Osteocyte (in vitro differentiated cells): ENCODE data around the gene DRD2. TPM values are rescaled to one million over a fixed set of nuclear protein-coding genes. Genes with fewer than 3 reads are reported as not detected.
A peak's percentile ranks its signal among the peaks of the same experiment; 100 is the strongest.

ENCODE experiments used
- DNase-seq: peaks from one replicate; pipeline ENCODE4 v3.0.0; 2021; ENCODE audit warnings: mixed read lengths; ENCODE audit not compliant: unreplicated experiment; ENCODE audit errors: extremely low spot score
- H3K27ac Mint-ChIP-seq: one replicate; pipeline ENCODE4 v1.8.0; 2021; ENCODE audit warnings: mild to moderate bottlenecking, mixed read lengths; ENCODE audit not compliant: unreplicated experiment
- H3K27me3 Mint-ChIP-seq: one replicate; pipeline ENCODE4 v1.8.0; 2021; ENCODE audit warnings: mixed read lengths; ENCODE audit not compliant: unreplicated experiment
- H3K36me3 Mint-ChIP-seq: one replicate; pipeline ENCODE4 v1.8.0; 2021; ENCODE audit warnings: mixed read lengths; ENCODE audit not compliant: unreplicated experiment
- H3K4me1 Mint-ChIP-seq: one replicate; pipeline ENCODE4 v1.8.0; 2021; ENCODE audit warnings: mixed read lengths; ENCODE audit not compliant: unreplicated experiment
- H3K4me3 Mint-ChIP-seq: one replicate; pipeline ENCODE4 v1.8.0; 2021; ENCODE audit warnings: mild to moderate bottlenecking, moderate library complexity, mixed read lengths; ENCODE audit not compliant: unreplicated experiment
- H3K9me3 Mint-ChIP-seq: one replicate; pipeline ENCODE4 v1.8.0; 2021; ENCODE audit warnings: mixed read lengths; ENCODE audit not compliant: unreplicated experiment
- total RNA-seq: library from RNA; stranded (reverse); gene quantifications from 2 replicates; pipeline ENCODE4 v1.2.1, GENCODE V29; 2021
- TF ChIP-seq, protein P1 (sequence below): fragments of 200-600 bp; sonication (generic); IDR thresholded peaks from 2 replicates; pipeline ENCODE4 v1.5.0; 2021; ENCODE audit warnings: antibody characterized with exemption, mild to moderate bottlenecking, moderate library complexity

Gene DRD2
- total RNA-seq, 1 donor from 2014 or later: not detected

DNA sequence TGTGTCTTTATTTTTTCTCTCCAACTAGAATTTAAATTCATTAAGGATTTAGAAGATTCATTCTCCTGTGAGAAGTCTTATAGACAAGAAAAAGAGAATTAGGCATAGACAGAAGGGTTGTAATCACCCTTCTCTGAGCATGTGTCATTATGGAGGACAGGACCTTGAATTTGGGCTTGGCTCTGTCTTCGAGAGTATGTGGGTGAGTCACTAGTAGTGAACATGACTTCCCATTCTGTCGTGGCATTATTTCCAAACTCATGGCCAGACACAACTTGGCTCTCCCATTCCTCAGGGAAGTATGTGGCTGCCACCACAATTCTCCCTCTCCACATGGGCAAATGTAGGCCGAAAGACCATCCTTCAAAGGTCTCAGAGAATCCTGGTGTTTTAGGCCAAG lies 101.9 kb downstream of the DRD2 start:
- H3K4me1 Mint-ChIP-seq: peaks cover 4% of the 10 kb centered on the region
- H3K27ac Mint-ChIP-seq: no peak overlapping the region
- peaks cover 5% of the 10 kb centered on the region for H3K27me3 Mint-ChIP-seq

DNA sequence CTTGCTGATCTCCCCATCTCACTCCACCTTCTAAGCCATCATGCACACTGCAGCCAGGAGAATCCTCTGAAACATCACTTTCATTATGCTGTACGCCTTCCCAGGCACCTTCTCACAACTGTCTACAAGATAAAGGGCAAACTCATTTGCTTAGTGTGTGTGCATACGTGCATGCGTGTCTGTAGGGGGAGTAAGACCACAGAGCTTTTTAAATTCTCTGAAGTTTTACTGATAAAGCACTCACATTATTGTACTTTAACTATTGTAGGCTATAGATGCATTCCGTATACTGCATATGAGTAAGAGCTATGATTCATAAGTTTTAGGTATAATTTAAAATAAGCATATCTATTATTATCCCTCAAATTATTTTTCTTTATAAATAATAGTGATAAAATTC lies 102.9 kb downstream of the DRD2 start:
- Mint-ChIP-seq H3K27me3 (peaks cover 5% of the 10 kb centered on the region), H3K9me3 (no peaks in the 10 kb centered on the region), H3K4me3 (no peak overlapping the region), H3K27ac (no peak overlapping the region), H3K36me3 (peaks cover 4% of the 10 kb centered on the region), H3K4me1 (no peaks in the 10 kb centered on the region)
- DNase-seq: no peak
- TF ChIP-seq, protein P1, sequence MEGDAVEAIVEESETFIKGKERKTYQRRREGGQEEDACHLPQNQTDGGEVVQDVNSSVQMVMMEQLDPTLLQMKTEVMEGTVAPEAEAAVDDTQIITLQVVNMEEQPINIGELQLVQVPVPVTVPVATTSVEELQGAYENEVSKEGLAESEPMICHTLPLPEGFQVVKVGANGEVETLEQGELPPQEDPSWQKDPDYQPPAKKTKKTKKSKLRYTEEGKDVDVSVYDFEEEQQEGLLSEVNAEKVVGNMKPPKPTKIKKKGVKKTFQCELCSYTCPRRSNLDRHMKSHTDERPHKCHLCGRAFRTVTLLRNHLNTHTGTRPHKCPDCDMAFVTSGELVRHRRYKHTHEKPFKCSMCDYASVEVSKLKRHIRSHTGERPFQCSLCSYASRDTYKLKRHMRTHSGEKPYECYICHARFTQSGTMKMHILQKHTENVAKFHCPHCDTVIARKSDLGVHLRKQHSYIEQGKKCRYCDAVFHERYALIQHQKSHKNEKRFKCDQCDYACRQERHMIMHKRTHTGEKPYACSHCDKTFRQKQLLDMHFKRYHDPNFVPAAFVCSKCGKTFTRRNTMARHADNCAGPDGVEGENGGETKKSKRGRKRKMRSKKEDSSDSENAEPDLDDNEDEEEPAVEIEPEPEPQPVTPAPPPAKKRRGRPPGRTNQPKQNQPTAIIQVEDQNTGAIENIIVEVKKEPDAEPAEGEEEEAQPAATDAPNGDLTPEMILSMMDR: peak; percentile 12

More for the DNA sequence above, 101.9 kb downstream of the DRD2 start:
- H3K36me3 Mint-ChIP-seq: peaks cover 2% of the 10 kb centered on the region
- H3K9me3 Mint-ChIP-seq: no peaks in the 10 kb centered on the region
- DNase-seq: no peak
- no peak overlapping the region for H3K4me3 Mint-ChIP-seq
- TF ChIP-seq, protein P1: no peak

DNA sequence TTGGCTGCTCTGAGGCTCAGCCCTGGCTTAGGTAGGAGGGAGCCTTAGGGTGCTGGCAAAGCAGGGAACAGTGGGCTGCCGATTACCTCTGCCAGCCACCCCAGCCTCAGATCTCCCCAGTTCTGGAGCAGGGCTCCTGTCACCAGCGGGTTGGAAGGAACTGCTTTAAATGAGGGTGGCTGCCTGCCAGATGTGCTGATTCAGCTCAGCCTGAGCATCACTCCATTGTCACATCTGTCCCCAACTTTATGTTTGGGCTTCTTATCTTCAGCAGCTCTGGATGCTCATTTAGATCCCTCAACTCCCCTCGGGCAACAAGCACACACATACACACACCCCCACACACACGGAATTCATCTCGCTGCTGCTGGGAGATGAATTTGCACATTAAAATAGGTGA lies 104.6 kb downstream of the DRD2 start:
- DNase-seq: no peak
- Mint-ChIP-seq H3K4me3 (no peak overlapping the region), H3K4me1 (no peaks in the 10 kb centered on the region), H3K27me3 (no peaks in the 10 kb centered on the region), H3K36me3 (peaks cover 4% of the 10 kb centered on the region), H3K9me3 (no peaks in the 10 kb centered on the region), H3K27ac (no peak overlapping the region)
- TF ChIP-seq, protein P1: no peak

DNA sequence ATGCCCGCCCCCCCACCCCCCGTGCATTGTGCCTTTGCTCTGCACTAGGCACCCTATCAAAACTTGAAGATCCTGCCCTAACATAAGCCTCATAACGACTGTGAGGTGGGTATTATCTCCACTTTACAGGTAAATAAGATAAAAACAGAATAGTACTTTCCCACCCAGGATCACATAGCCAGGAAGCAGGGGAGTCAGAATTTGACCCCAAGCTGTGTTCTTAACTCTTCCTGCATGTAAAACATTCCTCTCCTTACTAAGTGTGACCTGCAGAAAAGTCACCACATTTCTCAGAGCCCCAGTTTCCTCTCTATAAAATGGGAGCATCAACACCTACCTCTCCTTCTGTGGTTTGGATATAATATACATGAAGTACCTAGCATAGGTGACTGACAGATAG lies 105.8 kb downstream of the DRD2 start:
- no peak overlapping the region for H3K4me3 Mint-ChIP-seq

DNA sequence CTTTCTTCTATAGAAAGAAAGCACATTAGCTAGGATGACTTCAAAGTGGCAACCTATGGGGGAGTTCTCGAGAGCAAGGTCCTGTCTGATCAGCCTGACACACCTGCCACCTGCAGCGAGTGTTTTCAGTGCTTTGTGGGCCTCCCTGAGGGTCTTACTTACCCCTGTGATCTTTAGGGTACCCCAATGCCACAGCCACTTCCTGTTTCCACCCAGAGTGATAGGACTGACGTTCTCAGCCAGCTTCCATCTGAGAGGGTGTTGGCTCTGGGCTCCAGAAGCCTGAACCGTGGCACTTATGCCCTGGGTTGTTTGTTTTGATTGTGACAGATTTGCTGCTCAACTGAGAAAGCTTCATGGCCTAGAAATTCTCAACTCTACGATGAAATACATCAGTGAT lies 109.3 kb downstream of the DRD2 start:
- Mint-ChIP-seq H3K27ac (no peak overlapping the region), H3K9me3 (no peaks in the 10 kb centered on the region), H3K4me3 (no peak overlapping the region), H3K27me3 (no peaks in the 10 kb centered on the region), H3K36me3 (peaks cover 15% of the 10 kb centered on the region), H3K4me1 (no peaks in the 10 kb centered on the region)
- DNase-seq: no peak
- TF ChIP-seq, protein P1: no peak

More for the DNA sequence above, 105.8 kb downstream of the DRD2 start:
- H3K9me3 Mint-ChIP-seq: no peaks in the 10 kb centered on the region
- H3K4me1 Mint-ChIP-seq: no peaks in the 10 kb centered on the region
- DNase-seq: no peak
- peaks cover 4% of the 10 kb centered on the region for H3K36me3 Mint-ChIP-seq
- TF ChIP-seq, protein P1: no peak
- no peaks in the 10 kb centered on the region for H3K27me3 Mint-ChIP-seq
- H3K27ac Mint-ChIP-seq: no peak overlapping the region
